WI38 (cell line): Measurements from ENCODE around the gene ZIM2.
"Not testable (repeated sequence)": the region's sequence is repeated elsewhere in the genome, so short reads cannot be mapped to it uniquely, and the experiment has no call there.

ENCODE experiments used
- H3K4me3 ChIP-seq: 2 replicates; pipeline ENCODE4 v1.5.1; 2011; ENCODE audit warnings: low read depth, mild to moderate bottlenecking, control low read depth, low read length
- TF ChIP-seq, protein P1 (sequence below): IDR thresholded peaks from 2 replicates; pipeline ENCODE4 v1.5.1; 2012; ENCODE audit warnings: low read depth, mild to moderate bottlenecking, control low read depth, low read length

Gene ZIM2

GRCh38 chr19:56858026-56858425, 17.5 kb upstream of the ZIM2 start:
- TF ChIP-seq, protein P1, sequence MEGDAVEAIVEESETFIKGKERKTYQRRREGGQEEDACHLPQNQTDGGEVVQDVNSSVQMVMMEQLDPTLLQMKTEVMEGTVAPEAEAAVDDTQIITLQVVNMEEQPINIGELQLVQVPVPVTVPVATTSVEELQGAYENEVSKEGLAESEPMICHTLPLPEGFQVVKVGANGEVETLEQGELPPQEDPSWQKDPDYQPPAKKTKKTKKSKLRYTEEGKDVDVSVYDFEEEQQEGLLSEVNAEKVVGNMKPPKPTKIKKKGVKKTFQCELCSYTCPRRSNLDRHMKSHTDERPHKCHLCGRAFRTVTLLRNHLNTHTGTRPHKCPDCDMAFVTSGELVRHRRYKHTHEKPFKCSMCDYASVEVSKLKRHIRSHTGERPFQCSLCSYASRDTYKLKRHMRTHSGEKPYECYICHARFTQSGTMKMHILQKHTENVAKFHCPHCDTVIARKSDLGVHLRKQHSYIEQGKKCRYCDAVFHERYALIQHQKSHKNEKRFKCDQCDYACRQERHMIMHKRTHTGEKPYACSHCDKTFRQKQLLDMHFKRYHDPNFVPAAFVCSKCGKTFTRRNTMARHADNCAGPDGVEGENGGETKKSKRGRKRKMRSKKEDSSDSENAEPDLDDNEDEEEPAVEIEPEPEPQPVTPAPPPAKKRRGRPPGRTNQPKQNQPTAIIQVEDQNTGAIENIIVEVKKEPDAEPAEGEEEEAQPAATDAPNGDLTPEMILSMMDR = no peak
- no peak overlapping the region for H3K4me3 ChIP-seq

DNA sequence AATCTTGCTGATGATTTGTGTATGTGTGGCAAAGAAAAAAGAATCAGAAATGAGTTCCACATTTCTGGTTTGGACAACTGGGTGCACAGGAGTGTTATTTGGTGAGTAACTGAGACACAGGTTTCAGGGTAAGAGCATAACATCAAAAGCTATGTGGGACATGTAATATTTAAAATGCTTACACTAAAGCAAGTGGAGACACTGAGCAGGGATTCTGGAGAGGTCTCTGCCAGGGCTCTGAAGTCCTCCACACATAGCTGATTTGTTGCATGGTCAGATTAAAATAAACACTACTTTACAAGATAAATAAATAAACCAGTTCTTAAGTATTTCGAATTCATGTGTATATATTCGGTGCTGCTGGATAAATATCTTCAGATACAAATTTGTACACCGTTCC, 16.3 kb upstream of the ZIM2 start:
- TF ChIP-seq, protein P1 = no peak

GRCh38 chr19:56852361-56852760, 11.8 kb upstream of the ZIM2 start:
- not testable (repeated sequence) for H3K4me3 ChIP-seq

More for the DNA sequence above, 16.3 kb upstream of the ZIM2 start:
- no peak overlapping the region for H3K4me3 ChIP-seq

DNA sequence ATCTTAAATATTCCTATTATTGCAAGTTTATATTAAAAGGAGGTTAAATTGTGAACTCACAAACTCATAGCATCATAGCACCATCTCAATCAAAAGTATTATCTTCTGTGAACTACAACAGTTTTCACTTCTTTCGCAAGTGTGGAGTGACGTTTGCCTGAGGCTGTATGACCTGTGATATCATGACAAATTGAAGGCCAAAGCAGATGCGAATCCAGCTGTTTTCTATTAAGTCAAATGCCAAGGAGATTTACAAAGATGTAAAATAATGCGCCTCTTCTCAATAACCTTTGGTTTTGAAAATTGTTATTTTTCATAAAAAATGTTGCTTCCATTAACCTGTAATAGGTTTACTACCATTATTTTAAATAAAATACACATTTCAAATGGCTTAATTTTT, 7.6 kb upstream of the ZIM2 start:
- TF ChIP-seq, protein P1 = no peak
- H3K4me3 ChIP-seq = no peak overlapping the region

DNA sequence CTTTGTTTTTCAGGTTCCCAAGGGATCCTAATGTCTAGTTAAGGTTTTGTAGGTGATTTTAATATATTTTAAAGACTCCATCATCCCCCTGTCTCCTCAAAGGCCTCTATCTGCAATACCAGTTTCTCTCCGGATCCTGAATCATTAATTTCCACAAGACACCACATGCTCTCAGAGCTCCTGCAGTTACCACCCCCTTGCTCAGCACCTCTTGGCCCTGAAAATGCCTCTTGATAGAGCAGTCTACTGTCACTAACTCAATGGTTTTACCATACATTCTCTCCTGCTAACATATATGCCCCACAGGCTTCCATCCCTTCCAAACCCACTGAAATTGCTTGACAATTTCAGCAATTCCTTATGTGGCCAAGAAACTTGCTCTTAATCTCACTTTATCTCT, 1.9 kb upstream of the ZIM2 start:
- TF ChIP-seq, protein P1 = no peak
- no peak overlapping the region for H3K4me3 ChIP-seq

DNA sequence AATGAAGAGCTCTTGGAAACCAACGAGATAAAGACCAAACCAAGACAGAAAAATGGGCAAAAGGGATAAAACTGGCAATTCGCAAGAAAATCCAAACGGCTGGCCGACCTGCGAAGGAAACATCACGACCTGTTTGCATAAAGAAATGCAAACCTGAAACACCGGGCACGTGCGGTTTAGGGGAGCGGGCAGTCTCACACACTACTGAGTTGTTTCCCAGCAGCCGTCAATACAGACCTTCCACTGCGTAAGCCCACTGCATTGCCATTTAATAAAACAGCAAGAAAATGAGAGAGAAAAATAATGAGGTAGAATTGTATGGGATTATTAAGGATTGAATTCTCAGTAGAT, 642 bp upstream of the ZIM2 start:
- TF ChIP-seq, protein P1 = no peak
- no peak overlapping the region for H3K4me3 ChIP-seq

- TF ChIP-seq, protein P1 = no peak
- no peak overlapping the region for H3K4me3 ChIP-seq
Measured at GRCh38 chr19:56839652-56840450, 675 bp downstream of the ZIM2 start.
